MM.1S (cell line): ENCODE results near the gene CTCFL.

Experiments
- DNase-seq: peaks from one replicate; pipeline ENCODE4 v3.0.0-alpha.2; 2015
- H2AFZ ChIP-seq: fragments of 300-600 bp; sonication (generic); 2 replicates; pipeline ENCODE4 v1.6.0; 2016; ENCODE audit warnings: antibody characterized with exemption, low read length
- H3F3A ChIP-seq: fragments of 300-600 bp; sonication (generic); 2 replicates; pipeline ENCODE4 v1.6.1; 2016; ENCODE audit warnings: mild to moderate bottlenecking, antibody characterized with exemption, low read length, moderate library complexity, mixed read lengths; ENCODE audit not compliant: insufficient read depth
- H3K27ac ChIP-seq: fragments of 300-600 bp; sonication (generic); 2 replicates; pipeline ENCODE4 v1.5.1; 2016; ENCODE audit warnings: mild to moderate bottlenecking, low read length
- H3K27me3 ChIP-seq: fragments of 300-600 bp; sonication (generic); replicated peaks from 2 replicates; pipeline ENCODE4 v1.6.0; 2016; ENCODE audit warnings: low read length; ENCODE audit not compliant: insufficient read depth
- H3K36me3 ChIP-seq: fragments of 300-600 bp; sonication (generic); replicated peaks from 2 replicates; pipeline ENCODE4 v1.6.1; 2016; ENCODE audit warnings: mild to moderate bottlenecking, low read length, mixed read lengths; ENCODE audit not compliant: insufficient read depth
- H3K4me1 ChIP-seq: fragments of 300-600 bp; sonication (generic); 2 replicates; pipeline ENCODE4 v1.6.1; 2016; ENCODE audit warnings: low read length, mixed read lengths
- H3K4me2 ChIP-seq: fragments of 300-600 bp; sonication (generic); 2 replicates; pipeline ENCODE4 v1.6.0; 2016; ENCODE audit warnings: low read depth, low read length
- H3K4me3 ChIP-seq: fragments of 300-600 bp; sonication (generic); 2 replicates; pipeline ENCODE4 v1.5.1; 2016; ENCODE audit warnings: low read length, mixed read lengths
- H3K79me2 ChIP-seq: fragments of 300-600 bp; sonication (generic); 2 replicates; pipeline ENCODE4 v1.6.1; 2016; ENCODE audit warnings: mixed run types, low read length, mixed read lengths
- H3K9ac ChIP-seq: fragments of 300-600 bp; sonication (generic); 2 replicates; pipeline ENCODE4 v1.6.1; 2016; ENCODE audit warnings: low read length, mixed read lengths
- H3K9me2 ChIP-seq: fragments of 300-600 bp; sonication (generic); replicated peaks from 2 replicates; pipeline ENCODE4 v1.6.1; 2016; ENCODE audit warnings: mild to moderate bottlenecking, low read length, mixed read lengths; ENCODE audit not compliant: insufficient read depth
- H3K9me3 ChIP-seq: fragments of 300-600 bp; sonication (generic); replicated peaks from 2 replicates; pipeline ENCODE4 v1.6.1; 2016; ENCODE audit warnings: mild to moderate bottlenecking, low read length, mixed read lengths; ENCODE audit not compliant: insufficient read depth
- H4K20me1 ChIP-seq: fragments of 300-600 bp; sonication (generic); 2 replicates; pipeline ENCODE4 v1.6.1; 2016; ENCODE audit warnings: mild to moderate bottlenecking, low read length, moderate library complexity, mixed read lengths; ENCODE audit not compliant: insufficient read depth
- CTCF ChIP-seq: fragments of 300-600 bp; sonication (generic); IDR thresholded peaks from 2 replicates; pipeline ENCODE4 v1.5.1; 2016; ENCODE audit warnings: antibody characterized with exemption, low read length, mixed read lengths
- EZH2 ChIP-seq: fragments of 300-600 bp; sonication (generic); optimal IDR thresholded peaks from 2 replicates; pipeline ENCODE3; 2017; ENCODE audit warnings: low read depth, mild to moderate bottlenecking, antibody characterized with exemption, low read length, mixed read lengths
- EZH2phosphoT487 ChIP-seq: fragments of 300-600 bp; sonication (generic); IDR thresholded peaks from 2 replicates; pipeline ENCODE4 v1.6.1; 2018; ENCODE audit warnings: antibody characterized with exemption, low read length

The CTCFL gene

GRCh38 chr20:57469418-57470211 is 55.3 kb downstream of the CTCFL start:
- Histone ChIP-seq H3K9me2 (no peaks in the 10 kb centered on the region), H2AFZ (no peak overlapping the region), H3K4me3 (no peak overlapping the region), H3K27ac (no peak overlapping the region), H4K20me1 (no peaks in the 10 kb centered on the region), H3F3A (peaks cover 20% of the 10 kb centered on the region), H3K9ac (no peak overlapping the region), H3K9me3 (no peaks in the 10 kb centered on the region), H3K79me2 (0 out of 2 replicates have a peak, but pooled peaks cover 4% of the 10 kb centered on the region), H3K36me3 (no peaks in the 10 kb centered on the region), H3K4me1 (peaks cover 26% of the 10 kb centered on the region), H3K4me2 (no peak overlapping the region), H3K27me3 (no peaks in the 10 kb centered on the region)
- TF ChIP-seq EZH2phosphoT487: no peak
- no peak for TF ChIP-seq CTCF
- TF ChIP-seq EZH2: no peak
- DNase-seq: no peak

GRCh38 chr20:57468523-57469417 is 56.2 kb downstream of the CTCFL start:
- no peak overlapping the region for H2AFZ ChIP-seq
- peaks cover 18% of the 10 kb centered on the region for H3K4me1 ChIP-seq
- H4K20me1 ChIP-seq: no peaks in the 10 kb centered on the region
- H3K4me2 ChIP-seq: no peak overlapping the region
- no peaks in the 10 kb centered on the region for H3K27me3 ChIP-seq
- TF ChIP-seq EZH2 (no peak), EZH2phosphoT487 (no peak), CTCF (no peak)
- no peaks in the 10 kb centered on the region for H3K79me2 ChIP-seq
- H3K36me3 ChIP-seq: no peaks in the 10 kb centered on the region
- DNase-seq: no peak
- H3K9me2 ChIP-seq: no peaks in the 10 kb centered on the region
- no peak overlapping the region for H3K27ac ChIP-seq
- no peaks in the 10 kb centered on the region for H3K9me3 ChIP-seq
- peaks cover 12% of the 10 kb centered on the region for H3F3A ChIP-seq
- H3K4me3 ChIP-seq: no peak overlapping the region
- H3K9ac ChIP-seq: no peak overlapping the region

GRCh38 chr20:57467742-57468141 is 57.2 kb downstream of the CTCFL start:
- Histone ChIP-seq H3K9me2 (no peaks in the 10 kb centered on the region), H3K36me3 (no peaks in the 10 kb centered on the region), H3K4me1 (peaks cover 9% of the 10 kb centered on the region; the same call in 1 of the 2 replicates), H3K4me2 (no peak overlapping the region), H3K9me3 (no peaks in the 10 kb centered on the region), H2AFZ (no peak overlapping the region), H3K27me3 (no peaks in the 10 kb centered on the region), H3F3A (peaks cover 2% of the 10 kb centered on the region; the same call in 1 of the 2 replicates), H4K20me1 (no peaks in the 10 kb centered on the region), H3K27ac (no peak overlapping the region), H3K9ac (no peak overlapping the region), H3K4me3 (no peak overlapping the region), H3K79me2 (no peaks in the 10 kb centered on the region)
- DNase-seq: no peak
- no peak for TF ChIP-seq EZH2
- TF ChIP-seq EZH2phosphoT487: no peak
- TF ChIP-seq CTCF: no peak
